Measurements from ENCODE around the gene TRAK2.
"Not testable (repeated sequence)": the region's sequence is repeated elsewhere in the genome, so short reads cannot be mapped to it uniquely, and the experiment has no call there.

The TRAK2 gene

GRCh38 chr2:201447086-201447485 is 4.2 kb downstream of the TRAK2 start:
- H3K27ac ChIP-seq: no peak overlapping the region
- in situ Hi-C loops (cut with HindIII; ENCODE audit: low pct_ligation_motif_present, low sequenced_read_pairs): no loop called here
- H3K36me3 ChIP-seq (replicated peaks): no peaks in the 10 kb centered on the region
- no peak for DNase-seq
- no peak overlapping the region for H3K4me3 ChIP-seq (ENCODE audit: low read depth, low read length)
- TF ChIP-seq CTCF (IDR thresholded peaks at IDR 0.05; ENCODE audit: low read depth, low read length, missing control alignments): no peak
- no peaks in the 10 kb centered on the region for H3K27me3 ChIP-seq (replicated peaks)

- in situ Hi-C loops (cut with HindIII; ENCODE audit: low pct_ligation_motif_present, low sequenced_read_pairs): no loop called here
- DNase-seq: no peak
- Histone ChIP-seq H3K4me3 (ENCODE audit: low read depth, low read length) (no peak overlapping the region), H3K36me3 (replicated peaks) (no peaks in the 10 kb centered on the region), H3K27ac (no peak overlapping the region), H3K27me3 (replicated peaks) (no peaks in the 10 kb centered on the region)
- no peak for TF ChIP-seq CTCF (IDR thresholded peaks at IDR 0.05; ENCODE audit: low read depth, low read length, missing control alignments)
Observed at GRCh38 chr2:201444746-201445465, 6.4 kb downstream of the TRAK2 start.

DNA sequence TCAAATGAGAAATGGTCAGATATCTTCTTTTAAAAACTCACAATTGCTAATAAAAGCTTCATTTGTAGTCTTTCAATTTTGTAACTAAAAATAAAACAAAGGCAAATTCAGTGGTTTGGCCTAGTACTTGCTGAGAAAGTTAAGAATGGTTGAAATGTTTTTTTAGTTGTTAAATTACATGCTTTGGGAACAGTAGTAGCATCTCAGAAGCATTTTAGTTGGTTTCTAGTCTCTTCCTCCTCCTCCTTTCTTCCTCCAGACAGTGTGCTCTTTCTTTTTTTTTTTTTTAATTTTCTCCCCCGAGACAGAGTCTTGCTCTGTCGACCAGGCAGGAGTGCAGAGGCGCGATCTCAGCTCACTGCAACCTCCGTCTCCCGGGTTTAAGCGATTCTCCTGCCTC is 9.8 kb downstream of the TRAK2 start:
- no peak for DNase-seq
- H3K27me3 ChIP-seq (replicated peaks): no peaks in the 10 kb centered on the region
- no peak for TF ChIP-seq CTCF (IDR thresholded peaks at IDR 0.05; ENCODE audit: low read depth, low read length, missing control alignments)
- H3K27ac ChIP-seq: no peak overlapping the region
- no peak overlapping the region for H3K4me3 ChIP-seq (ENCODE audit: low read depth, low read length)
- H3K36me3 ChIP-seq (replicated peaks): no peaks in the 10 kb centered on the region
- in situ Hi-C loops (cut with HindIII; ENCODE audit: low pct_ligation_motif_present, low sequenced_read_pairs): no loop called here

- no peak overlapping the region for H3K4me3 ChIP-seq (ENCODE audit: low read depth, low read length)
- TF ChIP-seq CTCF (IDR thresholded peaks at IDR 0.05; ENCODE audit: low read depth, low read length, missing control alignments): no peak
- in situ Hi-C loops (cut with HindIII; ENCODE audit: low pct_ligation_motif_present, low sequenced_read_pairs): no loop called here
- no peaks in the 10 kb centered on the region for H3K36me3 ChIP-seq (replicated peaks)
- DNase-seq: no peak
- no peaks in the 10 kb centered on the region for H3K27me3 ChIP-seq (replicated peaks)
- H3K27ac ChIP-seq: no peak overlapping the region
Observed at GRCh38 chr2:201440182-201440581, 11.1 kb downstream of the TRAK2 start.

GRCh38 chr2:201439336-201439922 is 11.8 kb downstream of the TRAK2 start:
- H3K27me3 ChIP-seq (replicated peaks); DNase-seq; in situ Hi-C loops (cut with HindIII; ENCODE audit: low pct_ligation_motif_present, low sequenced_read_pairs); H3K36me3 ChIP-seq (replicated peaks); H3K27ac ChIP-seq; H3K4me3 ChIP-seq (ENCODE audit: low read depth, low read length): not testable (repeated sequence)

DNA sequence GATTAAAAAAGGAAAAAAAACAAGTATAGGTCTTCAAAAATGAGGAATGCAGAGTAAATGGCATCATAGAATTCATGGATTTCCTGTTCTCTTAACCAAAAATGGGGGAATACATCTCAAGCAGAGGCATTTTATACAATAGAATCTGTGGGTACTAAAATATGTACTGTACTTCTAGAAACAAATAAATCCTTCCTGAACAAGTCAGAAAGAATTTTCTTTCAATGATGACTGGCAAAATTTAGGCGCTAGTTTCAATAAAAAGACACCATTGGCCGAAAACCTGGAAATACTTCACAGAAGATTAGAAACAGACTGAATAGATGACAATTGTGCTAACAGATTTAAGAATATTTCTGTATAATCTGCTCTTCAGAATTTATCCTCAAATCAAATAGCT is 15.1 kb downstream of the TRAK2 start:
- no peak overlapping the region for H3K27ac ChIP-seq
- no peak overlapping the region for H3K4me3 ChIP-seq (ENCODE audit: low read depth, low read length)
- TF ChIP-seq CTCF (IDR thresholded peaks at IDR 0.05; ENCODE audit: low read depth, low read length, missing control alignments): no peak
- DNase-seq: no peak
- in situ Hi-C loops (cut with HindIII; ENCODE audit: low pct_ligation_motif_present, low sequenced_read_pairs): no loop called here
- H3K36me3 ChIP-seq (replicated peaks): no peaks in the 10 kb centered on the region
- H3K27me3 ChIP-seq (replicated peaks): no peaks in the 10 kb centered on the region

Measured in brain microvascular endothelial cell (primary cell).